GM12878 (cell line): ENCODE results near the gene AP1G2. TPM values are rescaled to one million over a fixed set of nuclear protein-coding genes. Genes with fewer than 3 reads are reported as not detected.

Experiments used
- ATAC-seq: fragments of 200-7000 bp; cut with Tn5 transposase; 3 replicates; pipeline ENCODE4 v1.9.1; 2020; ENCODE audit warnings: mild to moderate bottlenecking, moderate library complexity
- BruUV-seq: library from RNA; stranded (reverse); fragments of 400-500 nt; replicated peaks from 2 replicates; lab custom pipeline; 2021; lab: Mats Ljungman, UMichigan
- CTCF ChIA-PET: fragments of 300-600 bp; sonication (Branson Sonifier 250); formaldehyde crosslinking; extraction: SDS; loops from one replicate; lab custom pipeline; 2021; ENCODE audit warnings: inconsistent platforms; lab: Yijun Ruan, JAX
- POLR2A ChIA-PET: fragments of 350-600 bp; formaldehyde crosslinking; extraction: SDS; loops from one replicate; lab custom pipeline; 2021; ENCODE audit warnings: inconsistent platforms; lab: Charles Lee
- RAD21 ChIA-PET: fragments of 300-600 bp; sonication (Branson Sonifier 250); formaldehyde crosslinking; loops from one replicate; lab custom pipeline; 2023; ENCODE audit warnings: antibody characterized with exemption; ENCODE audit not compliant: unreplicated experiment; lab: Charles Lee
- SMC1A ChIA-PET: fragments of 300-600 bp; sonication (Branson Sonifier 250); formaldehyde crosslinking; loops from one replicate; lab custom pipeline; 2023; ENCODE audit not compliant: unreplicated experiment, uncharacterized antibody; lab: Charles Lee
- DNase-seq: peaks from one replicate; pipeline ENCODE4 v3.0.0-alpha.2; 2011; ENCODE audit warnings: low read depth, low spot score
- FAIRE-seq: peaks from 3 replicates; lab custom pipeline; 2011; peaks lifted over from hg19 to GRCh38; lab: Jason Lieb, UNC
- H2AFZ ChIP-seq: 2 replicates; pipeline ENCODE4 v1.6.0; 2011; ENCODE audit warnings: low read depth, low read length, control low read depth; ENCODE audit not compliant: control insufficient read depth
- H3K27ac ChIP-seq: 2 replicates; pipeline ENCODE4 v1.5.1; 2011; ENCODE audit warnings: control low read depth; ENCODE audit not compliant: control insufficient read depth, insufficient read depth
- H3K27me3 ChIP-seq, 2 experiments: replicated peaks in 1 of 2; 2 replicates each; pipeline versions ENCODE4 v1.6.0 to v1.6.1; 2011; ENCODE audit warnings: low read length in 1 of 2; ENCODE audit not compliant: control insufficient read depth in 2 of 2, insufficient read depth in 2 of 2
- H3K36me3 ChIP-seq, 2 experiments: 2 replicates each; pipeline ENCODE4 v1.5.1; 2011; ENCODE audit warnings: low read length in 1 of 2; ENCODE audit not compliant: control insufficient read depth in 2 of 2, insufficient read depth in 2 of 2
- H3K4me1 ChIP-seq: 2 replicates; pipeline ENCODE4 v1.6.1; 2011; ENCODE audit warnings: mild to moderate bottlenecking, low read length, moderate library complexity, mixed read lengths; ENCODE audit not compliant: control insufficient read depth, insufficient read depth
- H3K4me2 ChIP-seq: 2 replicates; pipeline ENCODE4 v1.6.0; 2011; ENCODE audit warnings: control low read depth; ENCODE audit not compliant: control insufficient read depth, insufficient read depth
- H3K4me3 ChIP-seq: fragments of 200-600 bp; sonication (generic); 2 replicates; pipeline ENCODE4 v1.5.1; 2016
- H3K79me2 ChIP-seq: 2 replicates; pipeline ENCODE4 v1.6.0; 2011; ENCODE audit warnings: low read length; ENCODE audit not compliant: control insufficient read depth, insufficient read depth
- H3K9ac ChIP-seq: 2 replicates; pipeline ENCODE4 v1.8.0; 2011; ENCODE audit warnings: low read length, control low read depth, mixed read lengths; ENCODE audit not compliant: control insufficient read depth, insufficient read depth
- H3K9me3 ChIP-seq: replicated peaks from 3 replicates; pipeline ENCODE4 v1.5.1; 2011; ENCODE audit warnings: mild to moderate bottlenecking, low read length; ENCODE audit not compliant: control insufficient read depth, insufficient read depth
- H4K20me1 ChIP-seq: 2 replicates; pipeline ENCODE4 v1.6.0; 2011; ENCODE audit not compliant: control insufficient read depth, insufficient read depth
- BACH1 ChIP-seq: fragments of 450-650 bp; IDR thresholded peaks from 2 replicates; pipeline ENCODE4 v1.6.1; 2017; ENCODE audit warnings: mild to moderate bottlenecking, borderline replicate concordance
- BCLAF1 ChIP-seq: fragments of 450-650 bp; IDR thresholded peaks from 2 replicates; pipeline ENCODE4 v1.6.1; 2017; ENCODE audit warnings: antibody characterized with exemption, mild to moderate bottlenecking, moderate library complexity
- BHLHE40 ChIP-seq, 2 experiments: fragments of 450-650 bp in 1 of 2; IDR thresholded peaks; 2 replicates each; pipeline ENCODE4 v1.6.1; 2011 to 2017; ENCODE audit warnings: low read depth in 2 of 2, borderline replicate concordance in 1 of 2, improper control_type of control experiment in 1 of 2, low read length in 1 of 2, mild to moderate bottlenecking in 1 of 2
- IRF5 ChIP-seq: fragments of 450-650 bp; IDR thresholded peaks from 2 replicates; pipeline ENCODE4 v1.6.1; 2017; ENCODE audit warnings: borderline replicate concordance
- MXI1 ChIP-seq: fragments of 150-350 bp; IDR thresholded peaks from 2 replicates; pipeline ENCODE4 v1.6.1; 2011; ENCODE audit warnings: low read depth, mild to moderate bottlenecking, inconsistent platforms, low read length, improper control_type of control experiment
- NFIC ChIP-seq: IDR thresholded peaks from 2 replicates; pipeline ENCODE4 v1.6.1; 2012; ENCODE audit warnings: low read depth, mild to moderate bottlenecking, inconsistent platforms, low read length, moderate library complexity
- POLR2A ChIP-seq: IDR thresholded peaks from 2 replicates; pipeline ENCODE4 v1.6.1; 2011; ENCODE audit warnings: low read depth, mild to moderate bottlenecking, low read length
- POU2F2 ChIP-seq: IDR thresholded peaks from 3 replicates; pipeline ENCODE4 v1.6.1; 2011; ENCODE audit warnings: low read depth, mild to moderate bottlenecking, low read length, borderline replicate concordance
- RAD51 ChIP-seq: fragments of 450-650 bp; IDR thresholded peaks from 2 replicates; pipeline ENCODE4 v1.6.1; 2016; ENCODE audit warnings: moderate library complexity, mild to moderate bottlenecking, inconsistent platforms
- RCOR1 ChIP-seq: conservative IDR thresholded peaks from 2 replicates; pipeline ENCODE4 v1.6.1; 2012; ENCODE audit warnings: low read depth, low read length, improper control_type of control experiment
- SMAD5 ChIP-seq: IDR thresholded peaks from 2 replicates; pipeline ENCODE4 v1.6.1; 2016; ENCODE audit warnings: antibody characterized with exemption, low read depth
- STAT3 ChIP-seq: IDR thresholded peaks from 2 replicates; pipeline ENCODE4 v1.6.1; 2011; ENCODE audit warnings: low read depth, low read length, improper control_type of control experiment
- ZNF217 ChIP-seq: fragments of 450-650 bp; IDR thresholded peaks from 2 replicates; pipeline ENCODE4 v1.6.1; 2017; ENCODE audit warnings: antibody characterized with exemption, mild to moderate bottlenecking
- ZNF24 ChIP-seq: fragments of 450-650 bp; IDR thresholded peaks from 2 replicates; pipeline ENCODE4 v1.6.1; 2017; ENCODE audit warnings: antibody characterized with exemption, mild to moderate bottlenecking
- ZZZ3 ChIP-seq: IDR thresholded peaks from 2 replicates; pipeline ENCODE4 v1.6.1; 2011; ENCODE audit warnings: low read depth; ENCODE audit not compliant: control insufficient read depth, insufficient read length
- WGBS: methylation state at CpG from one replicate; pipeline ENCODE4 v1.1.6; 2016; ENCODE audit warnings: low lambda C conversion rate; ENCODE audit not compliant: insufficient replicate concordance, insufficient coverage; ENCODE audit errors: missing lambda C conversion rate; 5-methylcytosine and 5-hydroxymethylcytosine counted together
- in situ Hi-C: fragments of 300-500 bp; cut with MboI; formaldehyde crosslinking; loops from 9 replicates; pipeline ENCODE4 v1.14.3; 2018; ENCODE audit warnings: mixed read lengths
- intact Hi-C: fragments of 100-400 bp; cut with micrococcal nuclease; formaldehyde crosslinking; loops from one replicate; pipeline ENCODE4 v1.14.2; 2022; ENCODE audit not compliant: unreplicated experiment
- polyA plus RNA-seq, 11 experiments: library from polyadenylated mRNA; depleted of rRNA in 4 of 11; unstranded in 6 of 11; stranded (reverse) in 5 of 11; fragments of >200 nt; fragmentation: Nextera tagmentation in 4 of 11; fragmentation: Illumina TruSeq in 1 of 11; extraction: Ambion mirVana in 4 of 11; extraction: Trizol in 1 of 11; gene quantifications; 1 replicate in 1 of 11; 2 replicates in 10 of 11; pipeline versions ENCODE4 v1.2.1 to v1.2.3, GENCODE V29; 2011 to 2016; ENCODE audit warnings: inconsistent platforms in 2 of 11, missing spikeins in 2 of 11, low read depth in 1 of 11
- total RNA-seq, 4 experiments: library from RNA; depleted of rRNA in 3 of 4; stranded (reverse); fragments of >200 nt in 3 of 4; fragmentation: Illumina TruSeq in 1 of 4; extraction: Trizol in 1 of 4; gene quantifications; 2 replicates each; pipeline versions ENCODE4 v1.2.1 to v1.2.3, GENCODE V29; 2013 to 2021
- TF ChIP-seq, protein P1 (sequence below): fragments of 450-650 bp; formaldehyde crosslinking; IDR thresholded peaks from 2 replicates; pipeline ENCODE4 v1.4.0; 2020; ENCODE audit warnings: mild to moderate bottlenecking, moderate library complexity
- TF ChIP-seq, protein P2 (sequence below): IDR thresholded peaks from 2 replicates; pipeline ENCODE4 v1.6.1; 2011; ENCODE audit warnings: mild to moderate bottlenecking, low read depth, low read length, moderate library complexity; ENCODE audit not compliant: insufficient replicate concordance

Gene AP1G2
- total and polyA plus RNA-seq, 10 of the 15 experiments (the other 5 are each of a cell fraction or from before 2014, with no cell fraction given) = 41.5 to 146 (median 103) TPM

GRCh38 chr14:23536494-23536893 lies 31.1 kb downstream of the AP1G2 start:
- Histone ChIP-seq H2AFZ (no peak overlapping the region), H3K4me2 (no peak overlapping the region), H3K27ac (no peak overlapping the region), H3K27me3 (no peaks in the 10 kb centered on the region), H3K4me1 (no peaks in the 10 kb centered on the region), H4K20me1 (no peaks in the 10 kb centered on the region), H3K9me3 (no peaks in the 10 kb centered on the region), H3K9ac (no peak overlapping the region), H3K4me3 (no peak overlapping the region), H3K79me2 (no peaks in the 10 kb centered on the region), H3K36me3 (no peaks in the 10 kb centered on the region; a peak in 1 of 4 replicates)
- CTCF ChIA-PET = interaction anchor here (0.8 to 11.4 kb wide), 5 partner anchors 24 to 210 kb away, joined by 3 to 131 read pairs (median 5); no protein-coding TSS in a partner anchor
- DNase-seq (no peak), FAIRE-seq (no peak), ATAC-seq (no peak)
- SMC1A ChIA-PET = no interaction called here
- 94% methylated on average over 2 of the region's 2 CpGs for WGBS
- in situ Hi-C loops = no loop called here
- POLR2A ChIA-PET = interaction anchor here (0.7 kb wide), 1 partner anchor 15 kb away, joined by 3 read pairs; the partner anchor contains the start of gene ZFHX2
- BruUV-seq = no TSS peak
- intact Hi-C loops = loop anchor here (5.0 kb wide), 1 partner anchor 39 kb away; no protein-coding TSS in a partner anchor
- RAD21 ChIA-PET = no interaction called here
- TF ChIP-seq RCOR1 = no peak
- TF ChIP-seq RAD51 = no peak
- TF ChIP-seq POU2F2 = no peak
- TF ChIP-seq, protein P1, sequence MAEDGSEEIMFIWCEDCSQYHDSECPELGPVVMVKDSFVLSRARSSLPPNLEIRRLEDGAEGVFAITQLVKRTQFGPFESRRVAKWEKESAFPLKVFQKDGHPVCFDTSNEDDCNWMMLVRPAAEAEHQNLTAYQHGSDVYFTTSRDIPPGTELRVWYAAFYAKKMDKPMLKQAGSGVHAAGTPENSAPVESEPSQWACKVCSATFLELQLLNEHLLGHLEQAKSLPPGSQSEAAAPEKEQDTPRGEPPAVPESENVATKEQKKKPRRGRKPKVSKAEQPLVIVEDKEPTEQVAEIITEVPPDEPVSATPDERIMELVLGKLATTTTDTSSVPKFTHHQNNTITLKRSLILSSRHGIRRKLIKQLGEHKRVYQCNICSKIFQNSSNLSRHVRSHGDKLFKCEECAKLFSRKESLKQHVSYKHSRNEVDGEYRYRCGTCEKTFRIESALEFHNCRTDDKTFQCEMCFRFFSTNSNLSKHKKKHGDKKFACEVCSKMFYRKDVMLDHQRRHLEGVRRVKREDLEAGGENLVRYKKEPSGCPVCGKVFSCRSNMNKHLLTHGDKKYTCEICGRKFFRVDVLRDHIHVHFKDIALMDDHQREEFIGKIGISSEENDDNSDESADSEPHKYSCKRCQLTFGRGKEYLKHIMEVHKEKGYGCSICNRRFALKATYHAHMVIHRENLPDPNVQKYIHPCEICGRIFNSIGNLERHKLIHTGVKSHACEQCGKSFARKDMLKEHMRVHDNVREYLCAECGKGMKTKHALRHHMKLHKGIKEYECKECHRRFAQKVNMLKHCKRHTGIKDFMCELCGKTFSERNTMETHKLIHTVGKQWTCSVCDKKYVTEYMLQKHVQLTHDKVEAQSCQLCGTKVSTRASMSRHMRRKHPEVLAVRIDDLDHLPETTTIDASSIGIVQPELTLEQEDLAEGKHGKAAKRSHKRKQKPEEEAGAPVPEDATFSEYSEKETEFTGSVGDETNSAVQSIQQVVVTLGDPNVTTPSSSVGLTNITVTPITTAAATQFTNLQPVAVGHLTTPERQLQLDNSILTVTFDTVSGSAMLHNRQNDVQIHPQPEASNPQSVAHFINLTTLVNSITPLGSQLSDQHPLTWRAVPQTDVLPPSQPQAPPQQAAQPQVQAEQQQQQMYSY (CRISPR knock-in tag) = no peak
- TF ChIP-seq NFIC = no peak
- no peak for TF ChIP-seq STAT3
- TF ChIP-seq MXI1 = no peak
- TF ChIP-seq IRF5 = no peak
- no peak for TF ChIP-seq BCLAF1
- no peak for TF ChIP-seq SMAD5
- TF ChIP-seq ZZZ3 = no peak
- no peak for TF ChIP-seq ZNF217
- no peak for TF ChIP-seq BACH1
- no peak for TF ChIP-seq POLR2A
- no peak for TF ChIP-seq ZNF24
- TF ChIP-seq, protein P2, sequence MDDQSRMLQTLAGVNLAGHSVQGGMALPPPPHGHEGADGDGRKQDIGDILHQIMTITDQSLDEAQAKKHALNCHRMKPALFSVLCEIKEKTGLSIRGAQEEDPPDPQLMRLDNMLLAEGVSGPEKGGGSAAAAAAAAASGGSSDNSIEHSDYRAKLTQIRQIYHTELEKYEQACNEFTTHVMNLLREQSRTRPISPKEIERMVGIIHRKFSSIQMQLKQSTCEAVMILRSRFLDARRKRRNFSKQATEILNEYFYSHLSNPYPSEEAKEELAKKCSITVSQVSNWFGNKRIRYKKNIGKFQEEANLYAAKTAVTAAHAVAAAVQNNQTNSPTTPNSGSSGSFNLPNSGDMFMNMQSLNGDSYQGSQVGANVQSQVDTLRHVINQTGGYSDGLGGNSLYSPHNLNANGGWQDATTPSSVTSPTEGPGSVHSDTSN = no peak
- no peak for TF ChIP-seq BHLHE40 (IDR thresholded peaks at IDR 0.05; ENCODE audit: borderline replicate concordance in 1 of 2, low read depth in 2 of 2, low read length in 1 of 2)
